ENCODE results near the gene P2RX5.

DNA sequence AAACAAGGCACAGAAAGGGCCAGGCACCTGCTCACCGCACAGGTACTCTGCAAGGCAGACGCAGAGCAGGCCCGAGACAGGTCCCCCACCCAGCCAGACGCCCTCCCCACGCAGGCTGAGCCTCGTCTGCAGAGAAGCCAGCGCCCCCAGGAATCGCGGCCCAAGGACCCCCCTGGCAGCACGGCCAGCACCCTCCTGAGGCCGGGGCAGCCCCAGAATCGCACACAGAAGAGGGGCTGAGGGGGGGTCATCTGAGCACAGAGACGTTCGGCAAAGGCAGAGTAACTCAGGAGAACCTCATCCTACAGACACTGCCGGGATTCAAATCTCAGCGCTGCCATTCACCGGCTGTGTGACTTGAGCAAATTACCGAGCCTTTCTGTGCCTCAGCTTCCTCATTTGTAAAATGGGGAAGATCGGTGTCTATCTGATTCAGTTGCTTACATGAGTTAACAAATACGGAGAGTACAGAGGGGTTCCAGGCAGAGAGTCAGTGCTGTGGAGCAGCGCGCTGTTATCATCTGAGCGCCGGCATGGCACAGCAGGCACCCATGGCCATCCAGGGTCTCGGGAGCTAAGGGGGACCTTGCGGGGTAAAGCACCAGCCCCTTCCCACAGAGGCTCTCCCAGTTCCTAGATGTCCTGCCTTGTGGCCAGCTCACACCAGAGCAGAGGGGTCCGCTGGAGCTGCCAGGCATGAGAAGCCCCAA, 17.0 kb downstream of the P2RX5 start:
- TF ChIP-seq, protein P1, sequence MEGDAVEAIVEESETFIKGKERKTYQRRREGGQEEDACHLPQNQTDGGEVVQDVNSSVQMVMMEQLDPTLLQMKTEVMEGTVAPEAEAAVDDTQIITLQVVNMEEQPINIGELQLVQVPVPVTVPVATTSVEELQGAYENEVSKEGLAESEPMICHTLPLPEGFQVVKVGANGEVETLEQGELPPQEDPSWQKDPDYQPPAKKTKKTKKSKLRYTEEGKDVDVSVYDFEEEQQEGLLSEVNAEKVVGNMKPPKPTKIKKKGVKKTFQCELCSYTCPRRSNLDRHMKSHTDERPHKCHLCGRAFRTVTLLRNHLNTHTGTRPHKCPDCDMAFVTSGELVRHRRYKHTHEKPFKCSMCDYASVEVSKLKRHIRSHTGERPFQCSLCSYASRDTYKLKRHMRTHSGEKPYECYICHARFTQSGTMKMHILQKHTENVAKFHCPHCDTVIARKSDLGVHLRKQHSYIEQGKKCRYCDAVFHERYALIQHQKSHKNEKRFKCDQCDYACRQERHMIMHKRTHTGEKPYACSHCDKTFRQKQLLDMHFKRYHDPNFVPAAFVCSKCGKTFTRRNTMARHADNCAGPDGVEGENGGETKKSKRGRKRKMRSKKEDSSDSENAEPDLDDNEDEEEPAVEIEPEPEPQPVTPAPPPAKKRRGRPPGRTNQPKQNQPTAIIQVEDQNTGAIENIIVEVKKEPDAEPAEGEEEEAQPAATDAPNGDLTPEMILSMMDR (IDR thresholded peaks at IDR 0.05), result no peak
- no peak for TF ChIP-seq EP300 (IDR thresholded peaks at IDR 0.05)

Data from upper lobe of left lung (tissue), 4 donors.